Superior temporal gyrus (tissue), 1 donor: ENCODE data around the gene TMEM218.
A peak's percentile ranks its signal among the peaks of the same experiment; 100 is the strongest.
"Not testable (repeated sequence)": the region's sequence is repeated elsewhere in the genome, so short reads cannot be mapped to it uniquely, and the experiment has no call there.

Experiments used
- DNase-seq: peaks from one replicate; pipeline ENCODE4 v3.0.0-alpha.2; 2016; ENCODE audit errors: extremely low spot score

Gene TMEM218

DNA sequence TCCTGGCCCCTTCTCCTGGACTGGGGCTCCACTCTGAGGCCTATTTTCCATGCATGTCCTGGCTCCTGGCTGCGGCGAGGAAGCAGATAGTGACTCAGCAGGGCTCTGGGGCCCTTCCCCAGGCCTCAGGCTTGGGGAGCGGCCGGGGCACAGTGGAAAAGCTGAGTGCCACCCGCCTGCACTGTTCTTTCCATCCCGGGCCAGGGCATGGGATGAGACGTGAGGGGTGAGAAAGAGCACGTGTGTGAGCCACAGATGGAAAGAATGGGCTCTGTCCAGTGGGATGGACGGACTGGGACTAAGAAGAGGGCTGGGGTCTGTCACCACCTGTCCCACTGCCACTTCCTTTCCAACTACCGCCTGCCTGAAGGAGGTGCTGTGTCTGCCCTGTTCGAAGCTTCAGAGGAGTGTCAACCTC, 35.5 kb downstream of the TMEM218 start:
- no peak for DNase-seq

- DNase-seq: no peak
Observed at GRCh38 chr11:125075242-125075625, 36.2 kb downstream of the TMEM218 start.

DNA sequence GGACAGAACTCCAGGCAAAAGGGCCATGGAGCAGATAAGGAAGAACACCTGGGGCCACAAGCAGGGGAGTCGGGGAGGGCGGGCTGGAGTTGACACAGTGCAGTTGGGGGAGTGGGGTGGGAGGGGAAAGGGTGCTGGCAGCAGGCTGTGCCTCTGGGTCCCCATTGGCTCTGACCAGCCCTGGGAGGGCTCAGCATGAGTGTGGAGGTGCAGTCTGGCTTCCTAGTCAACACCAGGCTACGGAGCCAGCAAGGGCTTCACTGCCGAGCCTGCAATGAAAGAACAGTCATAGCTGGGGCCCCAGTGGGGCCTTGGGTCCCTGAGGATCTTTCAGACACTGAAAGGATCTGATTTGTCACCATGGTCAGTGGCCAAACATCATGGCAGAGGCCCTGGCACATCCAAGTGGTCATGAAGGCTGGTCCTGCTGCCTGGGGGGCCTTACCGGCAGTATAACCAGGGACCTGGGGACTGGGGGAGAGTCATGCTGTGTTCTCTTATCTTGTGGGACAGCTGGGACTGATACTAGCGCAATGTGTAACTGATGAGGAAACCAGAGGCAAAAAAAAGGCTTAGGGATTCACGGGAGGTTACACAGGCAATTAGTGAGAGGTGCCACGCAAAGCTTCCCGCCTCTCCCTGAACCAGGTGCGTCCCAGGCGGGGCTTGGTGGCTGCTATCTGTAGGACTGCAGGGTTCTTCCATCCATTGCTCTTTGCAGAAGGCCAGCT, 36.8 kb downstream of the TMEM218 start:
- DNase-seq: no peak

- DNase-seq: no peak
Observed at GRCh38 chr11:125073616-125074483, 37.6 kb downstream of the TMEM218 start.

GRCh38 chr11:125072961-125073590, 38.4 kb downstream of the TMEM218 start:
- DNase-seq: no peak

DNA sequence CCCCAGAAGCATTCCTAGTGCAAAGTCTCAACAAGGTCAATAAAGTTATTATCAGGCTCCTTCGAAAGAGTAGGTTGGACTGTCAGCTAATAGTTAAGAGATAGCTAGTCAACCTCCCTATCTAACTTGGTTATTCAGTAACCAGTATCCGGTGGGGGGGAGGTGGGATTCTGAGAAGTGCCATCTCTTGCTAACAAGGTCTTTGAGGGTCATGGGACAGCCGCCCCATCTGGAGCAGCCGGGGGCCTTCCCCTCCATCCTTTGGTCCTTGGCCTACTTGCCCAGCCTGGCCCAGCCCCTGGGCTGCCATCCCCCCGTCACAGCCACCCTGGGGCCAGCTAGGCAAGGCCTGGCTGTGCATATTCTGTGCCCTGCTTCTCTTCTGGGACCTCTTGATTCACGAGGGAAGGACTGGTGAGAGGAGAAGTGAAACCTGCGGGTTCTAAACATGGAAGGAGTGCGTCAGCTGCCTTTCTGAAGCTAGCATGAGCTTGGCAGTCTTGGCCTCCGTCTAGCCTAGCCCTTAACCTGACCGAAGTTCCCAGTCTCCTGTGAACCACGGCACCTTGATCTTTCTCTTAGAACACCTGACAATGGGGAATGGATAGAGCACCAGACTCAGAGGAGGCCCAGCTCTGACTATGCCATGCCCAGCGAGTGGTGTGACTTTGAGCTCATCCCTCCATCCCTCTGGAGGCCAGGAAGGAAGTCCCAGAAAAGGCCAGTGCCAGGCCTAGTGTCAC, 39.0 kb downstream of the TMEM218 start:
- peak; percentile 30 for DNase-seq

- DNase-seq: no peak
Observed at GRCh38 chr11:125071846-125072217, 39.6 kb downstream of the TMEM218 start.

GRCh38 chr11:125071435-125071834, 40.0 kb downstream of the TMEM218 start:
- DNase-seq: no peak

- no peak for DNase-seq
Observed at GRCh38 chr11:125070699-125071254, 40.6 kb downstream of the TMEM218 start.

- DNase-seq: no peak
Observed at GRCh38 chr11:125069796-125070195, 41.6 kb downstream of the TMEM218 start.

- DNase-seq: no peak
Observed at GRCh38 chr11:125069008-125069407, 42.4 kb downstream of the TMEM218 start.

DNA sequence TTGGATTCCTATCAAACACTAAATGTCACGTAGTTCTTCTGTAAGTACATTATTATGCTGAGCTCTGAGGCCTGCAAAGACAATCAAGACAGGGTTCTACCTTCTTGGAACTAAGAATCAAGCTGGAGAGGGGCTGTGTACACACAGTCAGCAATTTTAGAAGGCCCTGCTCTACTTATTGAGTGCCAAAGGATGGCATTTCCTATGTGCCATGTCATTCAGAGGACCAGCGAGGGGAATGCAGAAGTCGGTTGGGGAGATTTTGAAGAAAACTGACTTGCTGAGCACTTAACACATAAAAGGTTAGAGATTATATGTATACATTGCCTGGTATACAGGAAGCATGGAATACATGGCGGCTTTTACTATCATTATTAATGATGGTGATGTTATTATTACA, 43.1 kb downstream of the TMEM218 start:
- no peak for DNase-seq

DNA sequence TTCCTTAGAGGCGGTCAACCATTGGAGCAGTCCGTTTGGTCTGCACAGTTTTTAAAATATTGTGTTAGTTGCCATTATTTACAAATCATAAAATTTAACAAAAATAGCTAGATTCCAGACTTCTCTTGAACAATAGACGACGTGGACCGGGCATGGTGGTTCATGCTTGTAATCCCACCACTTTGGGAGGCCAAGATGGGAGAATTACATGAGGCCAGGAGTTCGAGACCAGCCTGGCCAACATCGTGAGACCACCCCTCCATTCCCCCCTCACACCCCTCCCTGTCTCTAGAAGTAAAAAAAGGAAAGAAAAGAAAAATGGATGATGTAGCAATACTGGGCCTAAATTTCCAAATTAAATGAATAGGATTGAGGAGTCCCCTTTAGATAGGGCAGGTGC, 47.4 kb downstream of the TMEM218 start:
- no peak for DNase-seq

DNA sequence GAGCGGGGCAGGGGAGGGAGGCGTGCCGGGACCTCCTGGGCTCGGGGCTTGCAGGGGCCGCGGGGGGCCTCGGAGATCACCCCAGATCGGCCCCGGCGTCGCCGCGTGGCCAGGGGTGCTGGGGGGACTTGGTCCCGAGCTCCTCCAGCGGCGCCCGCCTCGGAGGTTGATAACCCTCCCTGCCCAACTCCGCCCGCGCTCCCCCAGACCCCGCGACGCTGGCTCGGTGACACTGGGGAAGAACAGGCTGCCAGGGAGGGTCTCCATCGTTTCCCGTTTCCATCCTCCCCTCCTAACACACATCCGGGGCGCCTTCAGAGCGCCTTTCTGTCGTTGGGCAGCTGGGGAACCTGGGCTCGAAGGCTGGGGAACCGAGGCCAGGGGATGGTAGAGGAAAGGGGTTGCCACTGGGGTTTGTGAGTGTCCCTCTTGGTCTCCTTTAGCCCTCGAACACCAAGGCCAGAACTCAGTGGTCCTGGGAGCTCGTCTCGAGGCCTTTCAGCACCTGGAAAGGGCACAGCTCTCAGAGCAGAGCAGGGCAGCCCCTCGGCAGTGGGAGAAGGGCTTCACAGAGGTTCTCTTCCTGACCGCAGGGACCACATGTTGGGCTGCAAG, 47.9 kb downstream of the TMEM218 start:
- DNase-seq: no peak

GRCh38 chr11:125062931-125063428, 48.4 kb downstream of the TMEM218 start, which contains the start of gene SLC37A2:
TSS of gene SLC37A2 (plus strand) at chr11:125063305. CDS start at chr11:125063368, 63 bp downstream.
- peak; percentile 26 for DNase-seq

GRCh38 chr11:125062218-125062930, 49.1 kb downstream of the TMEM218 start:
- DNase-seq: no peak

- DNase-seq: no peak
Observed at GRCh38 chr11:125061281-125061680, 50.1 kb downstream of the TMEM218 start.

- no peak for DNase-seq
Observed at GRCh38 chr11:125057693-125058016, 53.8 kb downstream of the TMEM218 start.

DNA sequence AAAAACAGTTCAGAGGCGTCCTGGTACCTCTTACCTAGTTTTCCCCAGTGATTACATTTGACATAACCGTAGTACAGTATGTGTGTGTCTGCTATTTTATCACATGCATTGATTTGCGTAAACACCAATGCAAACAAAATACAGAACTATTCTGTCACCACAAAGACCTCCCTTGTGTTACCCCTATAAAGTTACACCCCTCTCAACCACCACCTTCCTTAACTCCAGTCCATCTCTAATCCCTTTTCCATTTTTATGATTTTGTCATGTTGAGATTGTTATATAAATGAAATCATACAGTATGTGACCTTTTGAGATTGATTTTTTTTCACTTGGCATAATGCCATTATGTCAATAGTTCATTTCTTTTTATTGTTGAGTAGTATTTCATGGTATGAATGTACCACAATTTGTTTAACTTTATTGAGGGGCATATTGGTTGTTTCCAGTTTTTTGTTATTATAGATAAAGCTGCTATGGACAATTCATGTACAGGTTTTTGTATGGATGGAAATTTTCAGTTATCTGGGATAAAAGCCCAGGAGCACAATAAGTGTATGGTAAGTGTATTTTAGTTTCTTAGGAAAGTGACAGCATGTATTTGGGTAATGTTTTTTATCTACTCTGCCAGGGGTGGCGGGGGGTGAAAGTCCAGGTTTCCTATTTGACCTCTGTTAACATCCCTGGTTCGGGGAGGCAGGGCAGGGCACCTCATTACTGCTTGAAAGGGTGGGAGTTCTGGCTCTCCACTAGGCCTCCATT, 54.3 kb downstream of the TMEM218 start:
- DNase-seq: no peak

DNA sequence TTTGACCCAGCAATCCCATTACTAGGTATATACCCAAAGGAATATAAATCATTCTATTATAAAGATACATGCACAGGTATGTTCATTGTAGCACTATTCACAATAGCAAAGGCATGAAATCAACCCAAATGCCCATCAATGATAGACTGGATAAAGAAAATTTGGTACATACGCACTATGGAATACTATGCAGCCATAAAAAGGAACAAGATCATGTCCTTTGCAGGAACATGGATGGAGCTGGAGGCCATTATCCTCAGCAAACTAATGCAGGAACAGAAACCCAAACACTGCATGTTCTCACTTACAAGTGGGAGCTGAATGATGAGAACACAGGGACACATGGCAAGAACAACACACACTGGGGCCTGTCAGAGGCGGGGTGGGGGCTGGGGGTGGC, 55.3 kb downstream of the TMEM218 start:
- not testable (repeated sequence) for DNase-seq
